Measurements from ENCODE around the gene TMBIM6.
A peak's percentile ranks its signal among the peaks of the same experiment; 100 is the strongest.
"Not testable (repeated sequence)": the region's sequence is repeated elsewhere in the genome, so short reads cannot be mapped to it uniquely, and the experiment has no call there.

Gene TMBIM6

GRCh38 chr12:49740930-49741881 is at the start of gene TMBIM6:
Gene TMBIM6 (plus strand): TSS chr12:49741557. CDS start chr12:49752494, 10,937 bp downstream.
- peak; percentile 91 to 100 for DNase-seq

GRCh38 chr12:49692851-49693250 is 48.5 kb upstream of the TMBIM6 start:
- no peak for DNase-seq

GRCh38 chr12:49693931-49694444 is 47.4 kb upstream of the TMBIM6 start:
- DNase-seq = no peak

GRCh38 chr12:49696723-49697122 is 44.6 kb upstream of the TMBIM6 start:
- DNase-seq = no peak

GRCh38 chr12:49697808-49698207 is 43.5 kb upstream of the TMBIM6 start:
- DNase-seq = no peak

- DNase-seq = peak in 1 of 2 experiments; percentile 35
Measured at GRCh38 chr12:49698619-49699545, 42.5 kb upstream of the TMBIM6 start.

- no peak for DNase-seq
Measured at GRCh38 chr12:49702009-49702408, 39.3 kb upstream of the TMBIM6 start.

GRCh38 chr12:49702676-49703215 is 38.6 kb upstream of the TMBIM6 start:
- no peak for DNase-seq

- DNase-seq = peak; percentile 24 to 63
Measured at GRCh38 chr12:49703647-49704137, 37.7 kb upstream of the TMBIM6 start.

GRCh38 chr12:49705479-49706134 is 35.8 kb upstream of the TMBIM6 start:
- DNase-seq = peak in 1 of 2 experiments; percentile 6

GRCh38 chr12:49706351-49707127 is 34.8 kb upstream of the TMBIM6 start:
- peak; percentile 5 to 15 for DNase-seq

- DNase-seq = peak; percentile 99 to 100
Measured at GRCh38 chr12:49707128-49707811, 34.1 kb upstream of the TMBIM6 start, which contains the start of gene FMNL3. Gene FMNL3 (minus strand): TSS chr12:49707405. CDS start chr12:49707180, 225 bp downstream.

GRCh38 chr12:49707812-49708147 is 33.6 kb upstream of the TMBIM6 start:
- DNase-seq = no peak

- DNase-seq = no peak
Measured at GRCh38 chr12:49708851-49709250, 32.5 kb upstream of the TMBIM6 start.

- DNase-seq = not testable (repeated sequence)
Measured at GRCh38 chr12:49713952-49714351, 27.4 kb upstream of the TMBIM6 start.

- DNase-seq = no peak
Measured at GRCh38 chr12:49716553-49716952, 24.8 kb upstream of the TMBIM6 start.

GRCh38 chr12:49717800-49718199 is 23.6 kb upstream of the TMBIM6 start:
- not testable (repeated sequence) for DNase-seq

- no peak for DNase-seq
Measured at GRCh38 chr12:49720214-49720613, 21.1 kb upstream of the TMBIM6 start.

- DNase-seq = not testable (repeated sequence)
Measured at GRCh38 chr12:49721355-49721754, 20.0 kb upstream of the TMBIM6 start.

- DNase-seq = no peak
Measured at GRCh38 chr12:49728446-49728845, 12.9 kb upstream of the TMBIM6 start.

GRCh38 chr12:49730050-49730449 is 11.3 kb upstream of the TMBIM6 start:
- no peak for DNase-seq
